ENCODE measurements around the gene PMIS2.

Gene PMIS2

GRCh38 chr19:35551091-35551810 is 34.7 kb upstream of the PMIS2 start:
- H3K4me3 ChIP-seq (ENCODE audit: control insufficient read depth, low read depth, low read length), result no peak overlapping the region
- no peak for TF ChIP-seq CTCF (IDR thresholded peaks at IDR 0.05; ENCODE audit: control insufficient read depth, insufficient read depth, low read depth, low read length, missing control alignments)
- DNase-seq (ENCODE audit: low read depth), result no peak

- TF ChIP-seq CTCF (IDR thresholded peaks at IDR 0.05; ENCODE audit: control insufficient read depth, insufficient read depth, low read depth, low read length, missing control alignments), result no peak
- DNase-seq (ENCODE audit: low read depth), result no peak
- no peak overlapping the region for H3K4me3 ChIP-seq (ENCODE audit: control insufficient read depth, low read depth, low read length)
Observed at GRCh38 chr19:35552534-35553384, 33.2 kb upstream of the PMIS2 start.

GRCh38 chr19:35553385-35554000 is 32.5 kb upstream of the PMIS2 start:
- H3K4me3 ChIP-seq (ENCODE audit: control insufficient read depth, low read depth, low read length), result no peak overlapping the region
- DNase-seq (ENCODE audit: low read depth), result no peak
- TF ChIP-seq CTCF (IDR thresholded peaks at IDR 0.05; ENCODE audit: control insufficient read depth, insufficient read depth, low read depth, low read length, missing control alignments), result no peak

- TF ChIP-seq CTCF (IDR thresholded peaks at IDR 0.05; ENCODE audit: control insufficient read depth, insufficient read depth, low read depth, low read length, missing control alignments), result no peak
- H3K4me3 ChIP-seq (ENCODE audit: control insufficient read depth, low read depth, low read length), result no peak overlapping the region
- no peak for DNase-seq (ENCODE audit: low read depth)
Observed at GRCh38 chr19:35554076-35554475, 31.9 kb upstream of the PMIS2 start.

- no peak for DNase-seq (ENCODE audit: low read depth)
- TF ChIP-seq CTCF (IDR thresholded peaks at IDR 0.05; ENCODE audit: control insufficient read depth, insufficient read depth, low read depth, low read length, missing control alignments), result peak; percentile 32
- no peak overlapping the region for H3K4me3 ChIP-seq (ENCODE audit: control insufficient read depth, low read depth, low read length)
Observed at GRCh38 chr19:35555301-35556005, 30.5 kb upstream of the PMIS2 start.

- DNase-seq (ENCODE audit: low read depth), result no peak
- no peak overlapping the region for H3K4me3 ChIP-seq (ENCODE audit: control insufficient read depth, low read depth, low read length)
- TF ChIP-seq CTCF (IDR thresholded peaks at IDR 0.05; ENCODE audit: control insufficient read depth, insufficient read depth, low read depth, low read length, missing control alignments), result no peak
Observed at GRCh38 chr19:35556025-35556590, 29.9 kb upstream of the PMIS2 start.

Data from AG09309 (cell line).